Amygdala (tissue), 56 donors: ENCODE data around the gene NBPF3.
"Not testable (repeated sequence)": the region's sequence is repeated elsewhere in the genome, so short reads cannot be mapped to it uniquely, and the experiment has no call there.

Experiments
- DNase-seq, 56 donors: peaks; one replicate each; lab custom pipeline; 2025; lab: John Stamatoyannopoulos, UW

The NBPF3 gene

DNA sequence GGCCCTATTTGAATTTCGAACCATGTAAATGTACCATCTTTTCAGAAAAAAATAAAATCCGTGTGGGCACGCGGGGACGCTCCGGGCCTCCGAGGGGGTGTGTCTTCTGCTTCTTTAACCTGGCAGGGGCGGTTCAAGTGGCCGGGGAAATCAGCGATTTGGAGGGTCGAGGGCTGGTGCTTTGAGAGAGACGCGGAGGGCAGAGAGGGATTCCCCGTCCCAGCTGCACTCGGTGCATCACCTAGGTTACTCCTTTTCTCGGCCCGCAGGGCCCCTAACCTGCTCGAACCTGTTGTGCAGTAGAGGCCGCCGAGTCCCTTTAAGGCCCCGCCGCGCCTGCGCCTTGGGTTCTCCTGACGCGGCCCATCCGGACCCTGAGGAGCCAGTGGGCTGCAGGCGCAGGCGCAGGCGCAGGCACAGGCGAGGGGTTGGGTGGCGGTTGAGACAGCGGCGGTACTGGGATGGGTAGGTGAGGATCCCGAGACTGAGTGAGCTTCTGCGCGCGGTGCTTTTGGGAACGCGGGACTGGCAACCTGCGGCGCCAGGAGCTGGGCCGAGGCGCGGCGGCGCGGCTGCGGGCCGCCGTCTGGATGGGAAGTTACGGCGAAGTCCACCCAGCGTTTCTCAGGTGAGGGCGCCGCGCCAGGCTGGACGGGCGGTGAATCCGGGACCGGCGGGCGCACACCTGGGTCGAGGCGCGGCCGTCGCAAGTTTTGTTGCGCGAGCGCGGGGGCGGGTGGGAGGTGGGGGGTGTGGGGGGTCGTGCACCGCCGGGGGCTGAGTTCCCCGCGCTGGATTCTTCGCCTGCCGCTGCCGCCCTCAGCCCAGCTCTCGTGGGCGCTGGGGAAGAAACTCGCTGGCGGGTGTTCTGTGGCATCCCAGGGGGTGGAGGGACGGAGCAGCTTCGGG lies at the start of gene NBPF3:
TSS of gene NBPF3 (plus strand) at position 417 of the 909 bp plus-strand sequence. CDS start 4,950 bp downstream, outside the sequence.
- peak in 54 of 56 donors; percentile 16 to 92 (median 70) for DNase-seq

GRCh38 chr1:21391497-21391896 lies 48.4 kb upstream of the NBPF3 start:
- DNase-seq: no peak

DNA sequence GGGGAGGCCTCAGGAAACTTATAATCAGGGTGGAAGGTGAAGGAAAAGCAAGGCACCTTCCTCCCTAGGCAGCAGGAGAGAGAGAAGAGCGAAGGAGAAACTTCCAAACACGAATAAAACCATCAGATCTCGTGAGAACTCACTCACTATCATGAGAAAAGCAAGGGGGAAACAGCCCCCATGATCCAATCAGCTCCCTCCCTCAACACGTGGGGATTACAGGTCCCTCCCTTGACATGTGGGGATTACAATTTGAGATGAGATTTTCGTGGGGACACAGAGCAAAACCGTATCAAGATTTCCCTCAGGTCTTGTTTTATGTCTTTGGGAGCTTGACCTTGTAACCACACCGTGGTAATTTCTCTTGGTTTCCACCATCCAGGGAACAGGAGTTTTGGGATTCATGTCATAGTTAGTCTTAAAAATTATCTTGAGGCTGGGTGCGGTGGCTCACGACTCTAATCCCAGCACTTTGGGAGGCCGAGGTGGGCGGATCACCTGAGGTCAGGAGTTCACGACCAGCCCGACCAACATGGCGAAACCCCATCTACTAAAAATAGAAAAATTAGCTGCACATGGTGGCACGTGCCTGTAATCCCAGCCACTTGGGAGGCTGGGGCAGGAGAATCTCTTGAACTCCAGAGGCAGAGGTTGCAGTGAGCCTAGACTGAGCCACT lies 47.2 kb upstream of the NBPF3 start:
- DNase-seq: no peak

GRCh38 chr1:21396516-21396915 lies 43.4 kb upstream of the NBPF3 start:
- no peak for DNase-seq

DNA sequence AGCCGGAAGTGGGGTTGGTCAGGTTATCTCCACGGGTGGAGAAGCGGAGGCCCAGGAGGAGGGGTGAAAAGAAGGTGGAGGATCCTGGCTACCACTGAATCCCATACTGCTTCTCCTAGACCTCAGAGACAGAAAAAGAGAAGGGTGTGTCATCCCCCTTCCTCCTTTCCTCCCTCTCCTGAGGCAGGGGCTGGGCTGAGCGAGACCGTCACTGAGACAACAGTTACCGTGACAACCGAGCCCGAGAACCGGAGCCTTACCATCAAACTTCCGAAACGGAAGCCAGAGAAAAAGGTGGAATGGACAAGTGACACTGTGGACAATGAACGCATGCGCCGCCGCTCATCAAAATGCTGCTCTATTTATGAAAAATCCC lies 42.1 kb upstream of the NBPF3 start:
- peak in 20 of 56 donors; percentile 1 to 45 (median 10) for DNase-seq

- DNase-seq: not testable (repeated sequence)
Measured at GRCh38 chr1:21401726-21402346, 38.1 kb upstream of the NBPF3 start.

GRCh38 chr1:21406659-21407058 lies 33.3 kb upstream of the NBPF3 start:
- no peak for DNase-seq

DNA sequence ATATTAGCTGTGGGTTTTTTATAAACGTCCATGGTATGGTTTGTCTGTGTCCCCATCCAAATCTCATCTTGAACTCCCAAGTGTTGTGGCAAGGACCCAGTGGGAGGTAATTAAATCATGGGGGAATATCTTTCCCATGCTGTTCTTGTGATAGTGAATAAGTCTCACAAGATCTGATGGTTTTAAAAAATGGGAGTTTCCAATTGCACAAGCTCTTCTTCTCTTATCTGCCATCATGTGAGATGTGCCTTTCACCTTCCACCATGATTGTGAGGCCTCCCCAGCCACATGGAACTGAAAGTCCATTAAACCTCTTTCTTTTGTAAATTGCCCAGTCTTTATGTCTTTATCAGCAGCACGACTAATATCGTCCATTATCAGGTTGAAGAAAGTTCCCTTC lies 30.0 kb upstream of the NBPF3 start:
- DNase-seq: not testable (repeated sequence)

- no peak for DNase-seq
Measured at GRCh38 chr1:21414015-21414414, 25.9 kb upstream of the NBPF3 start.

- not testable (repeated sequence) for DNase-seq
Measured at GRCh38 chr1:21420378-21420777, 19.6 kb upstream of the NBPF3 start.

DNA sequence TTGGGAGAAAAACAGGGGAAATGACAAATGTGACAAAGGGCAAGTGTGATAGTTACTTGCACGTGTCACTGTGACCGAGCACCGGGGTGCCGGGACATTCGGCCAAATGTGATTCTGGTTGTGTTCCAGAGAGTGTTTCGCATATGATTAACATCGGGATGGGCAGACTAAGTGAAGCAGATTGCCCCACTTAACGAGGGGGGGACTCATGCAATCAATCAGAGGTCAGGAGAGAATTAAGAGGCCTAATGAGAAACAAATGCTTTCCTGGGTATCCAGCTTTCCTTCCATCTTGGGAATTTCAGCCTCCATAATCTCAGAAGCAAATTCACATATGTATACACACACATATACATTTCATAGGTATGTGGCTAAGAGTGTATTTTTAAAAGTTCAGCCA lies 18.6 kb upstream of the NBPF3 start:
- not testable (repeated sequence) for DNase-seq

GRCh38 chr1:21427798-21428480 lies 12.0 kb upstream of the NBPF3 start:
- not testable (repeated sequence) for DNase-seq

DNA sequence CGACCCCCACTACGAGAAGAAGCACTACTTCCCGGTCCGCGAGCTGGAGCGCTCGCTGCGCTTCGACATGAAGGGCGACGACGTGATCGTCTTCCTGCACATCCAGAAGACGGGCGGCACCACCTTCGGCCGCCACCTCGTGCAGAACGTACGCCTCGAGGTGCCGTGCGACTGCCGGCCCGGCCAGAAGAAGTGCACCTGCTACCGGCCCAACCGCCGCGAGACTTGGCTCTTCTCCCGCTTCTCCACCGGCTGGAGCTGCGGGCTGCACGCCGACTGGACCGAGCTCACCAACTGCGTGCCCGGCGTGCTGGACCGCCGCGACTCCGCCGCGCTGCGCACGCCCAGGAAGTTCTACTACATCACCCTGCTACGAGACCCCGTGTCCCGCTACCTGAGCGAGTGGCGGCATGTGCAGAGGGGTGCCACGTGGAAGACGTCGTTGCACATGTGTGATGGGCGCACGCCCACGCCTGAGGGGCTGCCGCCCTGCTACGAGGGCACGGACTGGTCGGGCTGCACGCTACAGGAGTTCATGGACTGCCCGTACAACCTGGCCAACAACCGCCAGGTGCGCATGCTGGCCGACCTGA lies 11.4 kb upstream of the NBPF3 start:
- DNase-seq: not testable (repeated sequence)

DNA sequence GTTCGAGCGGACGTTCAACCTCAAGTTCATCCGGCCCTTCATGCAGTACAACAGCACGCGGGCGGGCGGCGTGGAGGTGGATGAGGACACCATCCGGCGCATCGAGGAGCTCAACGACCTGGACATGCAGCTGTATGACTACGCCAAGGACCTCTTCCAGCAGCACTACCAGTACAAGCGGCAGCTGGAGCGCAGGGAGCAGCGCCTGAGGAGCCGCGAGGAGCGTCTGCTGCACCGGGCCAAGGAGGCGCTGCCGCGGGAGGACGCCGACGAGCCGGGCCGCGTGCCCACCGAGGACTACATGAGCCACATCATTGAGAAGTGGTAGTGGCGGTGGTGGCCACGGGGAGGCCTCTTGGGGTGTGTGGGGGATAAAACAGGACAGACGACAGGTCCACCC lies 10.7 kb upstream of the NBPF3 start:
- not testable (repeated sequence) for DNase-seq

- DNase-seq: not testable (repeated sequence)
Measured at GRCh38 chr1:21430875-21431274, 9.1 kb upstream of the NBPF3 start.

DNA sequence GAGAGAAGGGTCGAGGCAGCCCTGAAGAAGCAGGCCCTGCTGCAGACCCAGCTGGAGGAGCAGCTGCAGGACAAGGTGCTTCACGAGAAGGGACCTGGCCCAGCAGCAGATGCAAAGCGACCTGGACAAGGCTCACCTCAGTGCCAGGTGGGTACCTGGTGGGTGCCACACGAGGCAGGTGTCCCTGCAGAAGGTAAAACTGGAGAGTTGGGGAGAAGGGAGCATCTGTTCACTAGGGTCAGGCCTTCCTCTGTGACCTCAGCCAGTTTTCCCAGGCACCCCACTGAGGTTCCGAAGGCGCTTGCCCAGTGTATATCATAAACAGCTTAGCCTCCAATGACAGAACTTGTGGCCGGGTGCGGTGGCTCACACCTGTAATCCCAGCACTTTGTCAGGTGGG lies 5.5 kb upstream of the NBPF3 start:
- DNase-seq: no peak

DNA sequence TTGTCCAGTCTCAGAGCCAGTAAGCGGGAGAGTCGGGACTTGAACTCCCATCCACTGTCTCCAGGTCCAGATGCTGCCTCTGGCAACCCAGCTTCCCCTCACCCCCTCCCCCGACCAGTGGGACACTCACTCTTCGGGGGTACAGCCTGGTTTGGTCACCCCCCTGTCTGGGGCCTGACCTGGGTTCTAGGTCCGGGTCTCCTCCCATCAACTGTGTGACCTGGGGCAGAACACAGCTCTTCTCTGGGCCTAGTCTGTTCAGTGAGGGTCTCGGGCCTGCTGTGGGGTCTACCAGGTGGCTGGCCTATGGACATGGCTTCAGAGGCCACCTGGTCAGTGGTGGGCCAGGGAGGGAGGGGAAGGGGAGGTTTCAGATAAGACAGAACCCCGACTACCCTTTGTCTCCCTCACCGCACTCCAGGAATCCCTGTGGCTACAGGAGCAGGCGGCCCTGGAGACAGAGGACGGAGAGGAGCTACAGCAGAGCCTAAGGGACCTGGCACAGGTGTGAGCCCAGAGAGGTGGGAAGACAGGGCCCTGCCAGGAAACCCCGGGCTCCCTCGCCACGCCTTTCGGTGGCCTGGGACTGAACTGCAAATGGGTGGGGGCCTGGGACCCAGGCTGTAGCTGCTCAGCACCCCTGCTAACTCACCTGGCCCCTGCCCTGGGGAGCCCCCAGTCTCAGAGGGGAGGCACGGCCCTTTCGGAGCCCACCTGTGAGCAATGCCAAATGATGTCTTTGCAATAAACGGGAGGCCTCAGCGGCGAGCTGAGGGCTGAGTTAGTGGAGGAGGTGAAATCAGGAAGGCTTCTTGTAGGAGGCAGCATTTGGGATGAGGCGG lies 4.1 kb upstream of the NBPF3 start:
- DNase-seq: no peak

DNA sequence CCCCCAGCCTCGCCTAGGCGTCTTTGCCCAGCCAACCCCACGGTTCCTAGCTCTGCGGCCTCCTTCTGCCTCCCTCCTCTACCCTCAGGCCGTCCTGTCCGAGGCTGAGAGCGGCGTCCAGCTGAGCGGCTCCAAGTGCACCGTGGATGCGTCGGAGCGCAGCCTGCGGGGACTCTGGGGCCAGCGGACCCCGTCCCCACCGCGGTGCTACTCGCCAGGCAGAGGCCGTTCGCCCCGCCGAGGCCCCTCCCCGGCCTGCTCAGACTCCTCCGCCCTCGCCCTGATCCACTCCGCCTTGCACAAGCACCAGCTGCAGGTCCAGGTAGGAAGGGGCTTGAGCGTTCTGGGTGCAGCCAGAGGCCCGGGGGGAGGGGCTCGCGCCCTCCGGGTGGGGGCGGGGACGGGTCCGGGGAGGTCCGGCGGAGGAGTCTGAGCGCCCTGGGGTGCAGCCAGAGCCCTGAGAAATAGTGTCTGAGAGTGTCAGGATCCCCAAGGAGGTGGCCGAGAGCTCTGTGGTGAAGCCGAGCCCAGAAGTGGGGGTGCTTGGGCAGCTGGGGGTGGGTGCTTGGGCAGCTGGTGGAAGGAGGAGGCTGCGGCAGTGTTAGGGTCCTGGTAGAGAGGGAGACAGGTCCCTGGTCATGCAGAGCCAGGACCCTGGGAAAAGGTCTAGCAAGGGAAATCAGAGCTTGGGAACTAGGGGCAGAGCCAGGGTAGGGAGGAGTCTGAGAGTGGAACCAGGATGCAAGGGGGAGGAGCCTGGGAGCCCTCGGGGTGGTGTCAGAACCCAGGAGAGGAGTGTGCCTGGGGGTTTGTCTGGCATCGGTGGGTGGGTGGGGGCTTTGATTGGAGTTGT lies 3.2 kb upstream of the NBPF3 start:
- DNase-seq: peak in 18 of 56 donors; percentile 5 to 29 (median 14)

GRCh38 chr1:21437341-21437640 lies 2.6 kb upstream of the NBPF3 start:
- DNase-seq: no peak
